Stimulated activated CD4-positive, alpha-beta T cell treated with anti-CD3 and anti-CD28 coated beads, Interleukin-15, amount 100 ng/mL, for 1 hour (primary cell): ENCODE measurements around the gene ANKS3.
A peak's percentile ranks its signal among the peaks of the same experiment; 100 is the strongest.

Source experiments
- DNase-seq, 2 donors: peaks; one replicate each; pipeline ENCODE4 v3.0.0-alpha.2; 2020; ENCODE audit warnings: low read depth in 1 of 2, low spot score in 1 of 2

ANKS3 gene, protein sequence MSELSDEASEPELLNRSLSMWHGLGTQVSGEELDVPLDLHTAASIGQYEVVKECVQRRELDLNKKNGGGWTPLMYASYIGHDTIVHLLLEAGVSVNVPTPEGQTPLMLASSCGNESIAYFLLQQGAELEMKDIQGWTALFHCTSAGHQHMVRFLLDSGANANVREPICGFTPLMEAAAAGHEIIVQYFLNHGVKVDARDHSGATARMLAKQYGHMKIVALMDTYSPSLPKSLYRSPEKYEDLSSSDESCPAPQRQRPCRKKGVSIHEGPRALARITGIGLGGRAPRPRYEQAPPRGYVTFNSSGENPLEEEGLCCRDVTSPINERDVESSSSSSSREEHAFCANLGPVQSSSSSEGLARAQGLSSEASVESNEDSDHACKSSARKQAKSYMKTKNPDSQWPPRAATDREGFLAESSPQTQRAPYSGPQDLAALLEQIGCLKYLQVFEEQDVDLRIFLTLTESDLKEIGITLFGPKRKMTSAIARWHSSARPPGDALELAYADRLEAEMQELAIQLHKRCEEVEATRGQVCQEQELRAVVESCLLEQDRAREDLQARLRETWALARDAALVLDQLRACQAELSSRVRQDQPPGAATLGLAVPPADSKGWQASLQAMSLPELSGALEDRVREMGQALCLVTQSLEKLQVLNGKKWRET

DNA sequence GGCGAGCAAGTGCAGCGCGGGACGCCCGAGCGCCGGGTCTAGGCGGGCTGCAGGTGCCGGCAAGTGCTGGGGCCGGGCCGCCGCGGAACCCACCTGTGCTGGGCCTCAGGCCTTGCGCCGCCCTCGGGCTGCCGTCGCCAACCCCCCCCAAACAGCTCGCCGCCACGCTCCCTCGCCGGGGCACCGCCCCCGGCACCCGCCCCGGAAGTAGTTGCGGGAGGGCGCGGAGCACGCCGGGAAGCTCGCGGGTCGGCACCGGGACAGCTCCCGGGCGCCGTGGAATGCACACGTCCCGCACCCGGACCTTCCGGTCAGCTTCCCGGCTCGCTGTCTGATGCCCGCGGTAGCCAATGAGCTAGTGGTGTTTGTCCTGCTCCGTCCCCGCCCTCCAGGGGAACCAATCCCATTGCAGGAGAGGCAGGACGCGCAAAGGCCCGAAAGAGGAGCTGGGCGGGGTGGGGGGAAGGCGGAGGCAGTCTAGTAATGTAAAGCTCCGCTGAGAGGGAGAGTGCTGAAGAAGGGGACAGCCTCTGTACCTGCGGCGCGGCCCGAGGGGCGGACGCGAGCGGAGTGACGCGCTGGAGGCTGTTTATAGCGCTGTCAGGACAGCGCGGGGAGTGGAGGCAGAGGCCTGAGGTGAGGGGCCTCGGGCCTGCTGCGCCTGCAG, at the start of gene ANKS3, which contains the start of gene DNAAF8:
TSS of gene ANKS3 (minus strand) at position 209 of the 667 bp plus-strand sequence. CDS start 4,122 bp downstream, outside the sequence.
TSS of gene DNAAF8 (plus strand) at position 475 of the 667 bp plus-strand sequence. CDS start 1,978 bp downstream, outside the sequence.
- DNase-seq: peak; percentile 58 to 75

DNA sequence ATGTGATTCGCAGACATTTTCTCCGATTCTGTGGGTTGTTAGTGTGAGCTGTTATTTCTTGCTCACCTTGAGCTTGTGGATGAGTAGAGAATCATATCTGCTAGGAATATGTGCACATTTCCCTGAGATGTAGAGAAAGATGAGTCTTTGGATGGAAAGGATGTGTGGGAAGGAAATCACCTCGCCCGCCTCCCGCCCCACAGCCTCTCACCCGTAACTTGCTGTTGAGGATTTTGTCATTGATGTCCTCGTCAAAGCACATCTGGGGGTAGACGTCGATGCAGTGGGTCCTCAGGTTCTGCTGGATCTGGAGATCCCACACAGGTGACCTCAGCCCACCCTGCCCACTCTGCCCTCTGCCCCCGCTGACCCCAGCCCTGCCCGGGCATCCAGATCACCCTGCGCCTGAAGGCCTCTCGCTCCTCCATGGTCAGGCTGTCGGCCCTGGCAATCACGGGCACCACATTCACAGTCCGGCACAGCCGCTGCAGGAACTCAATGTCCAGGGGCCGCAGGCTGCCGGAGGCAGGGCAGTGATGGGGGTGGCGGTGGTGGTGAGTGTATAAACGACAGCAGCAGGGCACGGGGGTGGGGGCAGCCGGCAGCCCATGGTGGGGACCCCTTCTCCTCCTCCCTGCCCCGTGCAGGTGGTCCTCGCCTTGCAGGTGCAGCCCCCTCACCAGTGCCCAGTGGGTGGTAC, 49.3 kb upstream of the ANKS3 start:
- no peak for DNase-seq

DNA sequence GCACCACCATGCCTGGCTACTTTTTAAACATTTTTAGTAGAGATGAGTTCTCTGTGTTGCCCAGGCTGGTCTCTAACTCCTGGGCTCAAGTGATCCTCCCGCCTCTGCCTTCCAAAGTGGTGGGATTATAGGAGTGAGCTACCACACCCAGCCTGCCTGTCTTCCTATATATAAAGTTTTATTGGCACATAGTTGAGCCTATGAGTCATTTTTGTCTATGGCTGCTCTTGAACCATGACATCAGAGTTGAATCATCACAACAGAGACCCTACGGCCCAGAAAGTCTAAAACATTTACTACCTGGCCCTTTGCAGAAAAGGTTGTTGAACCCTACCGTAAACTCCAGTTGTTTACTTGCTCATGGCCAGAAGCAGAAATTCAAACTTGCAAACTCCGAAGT, 46.2 kb upstream of the ANKS3 start:
- no peak for DNase-seq

DNA sequence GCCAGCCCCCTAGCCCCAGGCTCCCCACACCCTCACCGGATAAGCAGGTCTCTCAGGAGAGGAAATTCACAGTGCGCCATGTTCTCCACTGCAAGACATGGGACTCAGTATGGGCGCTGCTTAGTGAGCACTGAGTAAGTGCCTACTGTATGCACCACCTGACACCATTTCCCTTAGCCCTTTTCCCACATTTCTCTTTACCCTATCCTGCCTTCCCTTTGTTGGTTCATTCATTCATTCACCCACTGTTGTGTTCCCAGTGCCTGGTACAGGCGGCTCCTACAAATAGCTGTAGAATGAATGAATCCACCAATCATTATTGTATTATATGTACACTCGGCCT, 44.0 kb upstream of the ANKS3 start:
- DNase-seq: no peak

DNA sequence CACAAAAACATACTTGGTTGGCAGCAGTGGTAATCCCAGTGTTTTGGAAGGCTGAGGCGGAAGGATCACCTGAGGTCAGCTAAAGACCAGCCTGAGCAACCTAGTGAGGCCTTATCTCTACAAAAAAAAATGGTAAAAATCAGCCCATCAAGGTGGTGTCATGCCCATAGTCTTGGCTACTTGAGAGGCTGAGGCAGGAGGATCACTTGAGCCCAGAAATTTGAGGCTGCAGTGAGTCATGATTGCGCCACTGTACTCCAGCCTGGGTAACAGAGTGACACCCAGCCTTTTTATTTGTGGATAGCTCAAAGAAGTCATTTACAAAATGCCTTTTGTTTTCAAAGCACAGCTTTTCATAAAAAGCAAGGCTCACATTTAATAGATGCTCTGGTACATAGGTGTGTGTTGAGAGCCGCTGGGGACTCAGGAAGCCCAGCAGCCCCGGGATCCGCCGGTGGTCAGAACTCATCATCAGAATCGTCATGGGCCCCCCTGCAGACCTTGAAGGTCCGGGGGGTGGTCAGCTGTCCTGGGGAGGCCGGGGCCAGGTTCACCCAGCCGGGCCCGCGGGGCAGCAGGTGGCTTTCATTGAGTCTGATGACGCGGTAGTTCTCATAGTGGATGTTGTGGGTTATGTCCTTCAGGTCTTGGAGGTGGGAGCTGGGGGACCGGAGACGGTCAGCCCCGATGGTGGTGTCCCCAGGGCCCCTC, 43.4 kb upstream of the ANKS3 start:
- DNase-seq: no peak

DNA sequence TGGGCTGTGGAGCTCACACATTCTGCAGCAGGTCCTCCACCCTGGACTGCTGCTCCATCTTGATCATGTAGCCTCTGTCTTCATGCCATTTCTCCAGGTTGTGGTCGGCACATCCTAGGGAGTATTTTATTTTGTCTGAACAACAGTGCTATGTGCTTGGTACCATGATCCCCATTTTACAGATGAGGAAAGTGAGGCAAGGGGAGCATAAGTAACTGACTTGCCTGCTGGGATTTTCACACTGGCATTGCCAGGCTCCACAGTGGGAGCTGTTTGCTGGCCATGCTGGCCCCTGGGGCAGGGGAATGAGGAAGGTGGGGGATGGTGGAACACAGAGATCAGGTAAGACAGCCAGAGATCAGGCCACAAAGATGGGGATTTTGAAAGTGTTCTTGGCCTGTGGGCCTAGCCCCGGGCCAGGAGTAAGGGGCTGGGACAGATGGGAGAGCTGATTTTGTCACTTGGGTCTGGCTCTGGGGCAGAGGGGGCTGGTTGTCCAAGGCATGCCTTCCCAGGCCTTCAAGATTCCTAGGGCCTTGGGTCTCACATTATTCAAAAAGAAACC, 42.2 kb upstream of the ANKS3 start:
- DNase-seq: no peak

DNA sequence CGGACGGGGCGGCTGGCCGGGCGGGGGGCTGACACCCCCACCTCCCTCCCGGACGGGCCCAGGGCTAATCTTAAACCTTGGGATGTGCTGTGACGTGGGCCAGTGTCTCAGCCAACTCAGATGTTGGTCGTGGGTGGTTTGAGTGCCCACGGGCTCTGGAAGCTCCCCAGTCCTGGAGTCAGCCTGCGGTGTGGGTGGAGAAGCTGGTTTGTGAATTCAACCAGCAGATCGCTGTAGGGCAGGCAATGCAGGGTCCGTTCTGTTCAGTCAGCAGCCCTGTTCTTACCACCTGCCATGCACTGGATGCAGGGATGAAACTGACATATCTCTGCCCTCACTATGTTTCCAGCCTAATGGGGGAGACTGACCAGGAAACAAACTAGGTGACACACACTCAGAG, 40.9 kb upstream of the ANKS3 start:
- no peak for DNase-seq

DNA sequence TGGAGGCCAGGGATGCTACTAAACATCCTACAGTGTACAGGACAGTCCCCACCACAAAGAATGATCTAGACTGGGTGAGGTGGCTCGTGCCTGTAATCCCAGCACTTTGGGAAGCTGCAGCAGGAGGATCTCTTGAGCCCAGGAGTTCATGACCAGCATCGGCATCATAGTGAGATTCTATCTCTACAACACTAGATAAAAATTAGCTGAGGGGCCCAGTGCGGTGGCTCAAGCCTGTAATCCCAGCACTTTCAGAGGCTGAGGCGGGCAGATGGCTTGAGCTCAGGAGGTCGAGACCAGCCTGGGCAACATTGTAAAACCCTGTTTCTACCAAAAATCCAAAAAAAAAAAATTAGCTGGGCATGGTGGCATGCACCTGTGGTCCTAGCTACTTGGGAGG, 38.3 kb upstream of the ANKS3 start:
- DNase-seq: no peak

DNA sequence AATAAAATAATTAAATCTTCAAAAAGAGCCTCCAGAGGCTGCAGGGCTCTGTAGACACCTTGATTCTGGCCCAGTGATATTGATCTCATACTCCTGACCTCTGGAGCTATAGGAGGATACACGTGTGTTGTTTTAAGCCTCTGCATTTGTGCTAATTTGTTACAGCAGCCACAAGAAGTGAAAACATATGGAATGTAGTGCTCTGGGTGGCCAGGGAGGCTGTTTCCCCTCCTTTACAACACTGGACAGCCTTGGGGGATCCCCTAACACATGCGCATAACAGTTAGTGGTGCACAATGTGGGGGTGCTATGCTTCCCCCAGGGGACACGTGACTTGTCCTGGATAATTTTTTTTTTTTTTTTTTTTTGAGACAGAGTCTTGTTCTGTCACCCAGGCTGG, 37.6 kb upstream of the ANKS3 start:
- DNase-seq: no peak

DNA sequence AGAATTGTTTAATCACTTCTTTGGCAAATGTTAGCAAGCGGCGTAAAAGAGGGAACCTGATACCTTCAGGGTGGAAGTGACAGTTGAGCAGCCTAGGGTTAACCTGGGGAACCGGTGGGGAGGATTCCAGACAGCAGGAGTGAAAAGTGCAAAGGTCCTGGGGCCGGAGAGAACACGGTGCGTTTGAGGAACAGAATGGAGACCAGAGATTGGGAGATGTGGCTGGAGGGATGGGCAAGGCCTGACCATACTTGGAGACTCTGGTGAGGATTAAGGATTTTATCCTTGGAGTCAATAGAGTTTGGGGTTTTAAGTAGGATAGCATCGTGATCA, 35.2 kb upstream of the ANKS3 start:
- no peak for DNase-seq

DNA sequence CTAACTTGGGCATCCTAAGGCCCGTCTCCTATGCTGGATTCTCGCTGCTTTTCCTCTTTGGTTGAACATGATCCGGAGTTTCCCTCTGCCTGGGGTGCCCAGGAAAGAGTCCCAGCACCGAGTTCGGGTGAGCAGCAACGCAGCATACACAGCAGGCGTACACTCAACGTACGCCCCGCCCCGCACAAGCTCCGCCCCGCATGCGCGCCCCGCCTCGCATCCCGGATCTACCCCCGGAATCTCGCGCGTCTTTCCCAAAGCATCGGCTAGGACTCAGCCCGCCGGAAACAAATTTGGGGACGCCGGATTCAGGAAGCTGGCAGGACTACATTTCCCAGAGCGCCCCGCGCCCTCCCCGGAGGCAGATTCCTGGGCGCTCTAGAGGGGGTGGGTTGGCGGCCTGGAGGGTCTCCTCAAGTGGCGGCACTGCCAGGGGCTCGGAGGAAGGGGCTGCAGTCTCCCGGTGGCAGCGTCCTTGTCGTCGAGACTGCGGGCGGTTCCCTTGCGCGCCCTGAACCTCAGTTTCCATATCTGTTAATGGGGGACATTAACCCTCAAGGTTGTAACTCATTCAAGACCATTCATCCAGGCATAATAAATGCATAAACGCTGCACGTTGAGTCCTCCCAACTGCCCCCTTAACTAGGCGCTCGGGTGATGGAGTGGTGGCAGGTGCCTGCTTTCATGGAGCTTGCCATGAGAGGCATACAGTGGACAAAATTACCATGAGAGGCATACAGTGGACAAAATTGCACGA, 34.7 kb upstream of the ANKS3 start:
- peak; percentile 63 to 82 for DNase-seq

DNA sequence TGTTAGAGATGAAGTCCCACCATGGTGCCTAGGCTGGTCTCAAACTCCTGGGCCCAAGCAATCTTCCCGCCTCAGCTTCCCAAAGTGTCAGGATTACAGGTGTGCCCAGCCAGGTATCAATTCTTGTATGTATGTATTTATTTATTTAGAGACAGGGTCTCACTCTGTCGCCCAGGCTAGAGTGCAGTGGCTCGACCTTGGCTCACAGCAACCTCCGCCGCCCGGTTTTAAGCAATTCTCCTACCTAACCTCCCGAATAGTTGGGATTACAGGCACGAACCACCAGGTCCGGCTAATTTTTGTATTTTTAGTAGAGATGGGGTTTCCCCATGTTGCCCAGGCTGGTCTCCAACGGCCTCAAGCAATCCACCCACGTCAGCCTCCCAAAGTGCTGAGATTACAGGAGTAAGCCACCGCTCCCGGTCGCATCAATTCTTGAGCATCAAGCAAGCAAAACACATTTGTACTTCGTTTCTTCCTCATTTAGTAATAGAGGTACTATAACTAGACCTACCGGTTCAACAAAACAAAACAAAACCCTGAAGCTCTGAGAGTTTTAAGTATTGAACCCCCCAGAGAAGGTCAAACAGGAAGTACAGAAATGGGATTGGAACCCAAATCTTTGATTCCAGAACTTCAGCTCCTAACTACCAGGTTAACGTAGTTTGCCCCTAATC, 33.9 kb upstream of the ANKS3 start:
- DNase-seq: no peak

DNA sequence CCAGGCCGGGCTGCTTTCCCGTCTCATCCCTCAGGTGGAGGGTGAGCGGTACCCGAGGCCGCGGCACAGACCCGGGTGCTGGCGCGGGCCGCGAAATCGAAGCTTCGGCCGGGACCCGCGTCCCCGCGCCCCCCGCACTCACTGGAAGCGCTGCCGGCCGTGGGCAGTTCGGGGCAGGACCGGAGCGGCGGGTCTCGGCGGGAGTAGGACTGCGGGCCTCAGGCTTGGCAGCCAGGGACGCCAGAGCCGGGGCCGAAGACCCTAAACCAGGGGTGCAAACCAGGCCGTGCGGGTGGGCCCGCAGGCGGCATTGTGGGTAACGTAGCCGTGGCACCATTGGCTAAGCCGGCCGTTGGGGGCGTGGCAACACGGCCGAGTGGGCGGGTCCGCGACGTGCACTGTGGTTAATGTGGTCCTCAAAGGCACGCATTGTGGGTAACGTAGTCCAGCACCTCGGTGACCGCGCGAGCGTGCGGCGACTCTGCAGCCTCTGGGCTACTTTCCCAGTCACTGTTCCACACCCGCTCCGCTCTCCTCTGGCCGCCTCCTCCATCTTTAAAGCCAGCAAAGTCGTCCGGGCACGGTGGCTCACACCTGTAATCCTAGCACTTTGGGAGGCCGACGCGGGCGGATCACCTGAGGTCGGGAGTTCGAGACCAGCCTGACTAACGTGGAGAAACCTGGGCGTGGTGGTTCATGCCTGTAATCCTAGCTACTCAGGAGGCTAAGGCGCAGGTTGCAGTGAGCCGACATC, 33.0 kb upstream of the ANKS3 start, which contains the start of gene ZNF500:
TSS of gene ZNF500 (minus strand) at position 288 of the 754 bp plus-strand sequence. CDS start 1,184 bp downstream, outside the sequence.
- DNase-seq: peak; percentile 92 to 98

DNA sequence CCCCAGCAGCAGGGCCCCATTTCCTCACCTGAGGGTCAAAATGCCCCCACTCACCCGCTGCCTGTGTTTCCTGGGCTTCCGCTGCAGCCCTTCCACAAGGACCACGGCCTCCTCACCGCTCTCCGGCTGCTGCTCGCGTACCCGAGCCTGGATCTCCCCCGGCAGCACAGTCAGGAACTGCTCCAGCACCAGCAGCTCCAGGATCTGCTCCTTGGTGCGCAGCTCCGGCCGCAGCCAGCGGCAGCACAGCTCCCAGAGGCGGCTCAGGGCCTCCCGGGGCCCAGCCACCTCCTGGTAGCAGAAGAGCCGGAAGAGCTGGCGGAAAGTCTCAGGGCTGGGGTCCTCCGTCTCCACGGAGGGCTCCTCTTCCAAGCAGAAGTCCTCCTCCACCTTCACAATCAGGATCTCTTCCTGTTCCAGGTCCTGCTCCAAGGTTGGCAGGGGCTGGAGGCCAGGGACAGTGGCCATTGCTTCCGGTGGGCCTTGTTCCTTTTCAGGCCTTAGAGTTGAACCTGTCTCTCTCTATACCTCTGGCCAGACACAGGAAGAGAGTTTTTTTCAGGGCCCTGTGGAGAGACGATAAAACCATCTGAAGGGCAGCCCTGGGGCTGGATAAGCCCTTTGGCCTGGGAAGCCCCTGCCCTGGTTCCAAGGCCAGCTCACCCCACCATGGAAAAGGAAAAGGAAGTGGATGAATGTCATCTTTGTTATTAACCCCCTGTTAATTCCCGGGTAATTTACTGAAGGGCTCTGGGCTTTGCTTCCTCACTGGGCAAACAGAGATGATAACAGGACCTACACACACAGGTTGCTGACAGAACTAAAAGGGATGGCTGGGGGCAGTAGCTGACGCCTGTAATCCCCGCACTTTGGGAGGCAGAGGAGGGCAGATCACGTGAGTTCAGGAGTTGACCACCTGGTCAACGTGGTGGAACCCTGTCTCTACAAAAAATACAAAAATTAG, 31.7 kb upstream of the ANKS3 start:
- DNase-seq: no peak

DNA sequence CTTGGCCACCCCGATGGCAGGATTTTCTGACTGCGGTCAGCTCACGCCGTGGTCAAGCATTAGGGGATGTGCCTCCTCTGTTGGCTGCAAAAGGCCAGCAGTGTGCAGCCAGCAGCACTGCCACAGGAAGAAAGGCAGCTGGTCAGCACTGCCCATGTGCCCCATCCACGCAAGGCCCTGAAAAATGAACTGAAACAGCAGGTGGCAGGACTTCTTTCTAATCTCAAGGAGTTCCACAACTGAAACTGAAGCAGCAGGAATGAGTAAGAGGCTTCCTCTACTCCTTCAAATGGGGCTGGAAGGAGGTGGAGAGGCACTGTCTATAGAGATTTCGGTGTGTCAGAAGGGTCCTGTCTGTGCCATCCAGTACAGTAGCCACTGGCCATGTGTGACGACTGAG, 29.7 kb upstream of the ANKS3 start:
- DNase-seq: no peak

DNA sequence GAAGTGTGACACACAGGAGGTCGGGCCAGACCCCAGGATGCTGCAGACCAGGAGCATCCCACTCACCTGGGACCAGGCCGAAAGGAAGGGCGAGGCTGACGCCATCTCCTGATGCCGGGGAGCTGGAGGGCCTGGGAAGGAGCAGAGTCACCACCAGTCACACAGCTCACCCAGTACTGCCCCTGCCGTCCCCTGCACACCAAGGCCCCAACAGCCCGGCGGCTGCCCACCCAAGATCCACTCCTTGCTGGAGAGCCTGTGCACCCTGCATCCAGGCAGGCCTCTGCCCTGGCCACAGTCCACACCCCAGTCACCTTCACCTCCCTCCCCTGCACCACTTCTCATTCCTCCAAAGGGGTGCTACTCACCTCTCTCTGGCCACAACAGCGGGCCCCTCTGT, 28.1 kb upstream of the ANKS3 start:
- no peak for DNase-seq

DNA sequence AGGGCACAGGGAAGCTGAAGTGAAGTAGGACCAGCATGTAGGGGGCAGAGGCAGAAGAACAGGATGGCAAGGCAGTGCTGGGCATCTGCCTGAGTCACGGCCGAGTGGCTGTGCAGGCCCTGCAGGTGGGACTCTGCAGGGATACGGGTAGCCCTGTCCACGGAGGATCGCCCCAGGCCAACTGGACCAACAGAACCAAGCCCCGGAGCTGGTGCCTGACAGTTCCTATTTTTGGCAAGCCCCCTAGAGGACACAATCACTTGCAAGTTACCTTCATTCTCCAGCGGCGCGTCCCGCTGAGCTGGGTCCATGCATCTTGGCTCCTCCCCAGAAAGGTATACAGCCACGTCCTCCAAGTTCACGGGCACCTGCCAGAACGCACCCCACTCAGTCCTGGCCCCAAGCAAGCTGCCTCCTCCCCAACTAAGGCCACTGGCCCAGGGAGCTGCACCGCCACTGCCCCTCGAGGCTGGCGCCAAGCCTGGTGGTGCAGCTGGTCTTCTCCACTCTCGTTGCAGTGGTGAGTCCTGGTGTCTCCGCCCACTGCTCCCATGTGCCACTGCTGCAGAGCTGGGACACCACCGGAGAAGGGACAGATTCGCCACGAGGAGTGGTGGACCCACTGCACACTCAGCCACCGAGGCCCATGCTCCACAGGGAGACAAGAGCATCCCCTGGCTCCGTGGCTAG, 26.3 kb upstream of the ANKS3 start:
- DNase-seq: no peak
